NCI-H1694 (cell line): Measurements from ENCODE around the gene KRT73.

Experiments used
- DNase-seq: peaks from one replicate; lab custom pipeline; 2025; lab: John Stamatoyannopoulos, UW

The KRT73 gene

DNA sequence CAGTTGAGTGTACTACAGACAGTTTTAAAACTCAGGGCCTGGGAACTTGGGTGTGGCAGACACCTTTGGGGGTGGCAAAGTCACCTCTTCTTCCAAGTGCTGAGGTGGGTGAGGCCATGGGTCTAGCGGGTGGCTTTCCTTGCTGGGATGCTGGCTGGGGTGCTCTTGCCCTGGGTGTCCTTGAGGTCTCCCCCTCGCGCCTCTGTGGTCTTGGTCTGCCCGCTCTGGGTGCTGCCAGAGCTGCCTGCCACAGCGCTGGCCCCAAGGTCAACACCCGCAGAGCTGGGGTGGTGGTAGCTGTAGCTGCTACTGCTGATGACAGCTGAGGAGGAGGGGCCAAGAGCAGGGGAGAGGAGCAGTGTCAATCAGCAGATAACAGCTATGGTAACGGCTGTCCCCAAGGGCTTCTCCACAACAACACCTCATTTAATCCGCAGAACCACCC is 51.5 kb downstream of the KRT73 start:
- DNase-seq: peak; percentile 23

DNA sequence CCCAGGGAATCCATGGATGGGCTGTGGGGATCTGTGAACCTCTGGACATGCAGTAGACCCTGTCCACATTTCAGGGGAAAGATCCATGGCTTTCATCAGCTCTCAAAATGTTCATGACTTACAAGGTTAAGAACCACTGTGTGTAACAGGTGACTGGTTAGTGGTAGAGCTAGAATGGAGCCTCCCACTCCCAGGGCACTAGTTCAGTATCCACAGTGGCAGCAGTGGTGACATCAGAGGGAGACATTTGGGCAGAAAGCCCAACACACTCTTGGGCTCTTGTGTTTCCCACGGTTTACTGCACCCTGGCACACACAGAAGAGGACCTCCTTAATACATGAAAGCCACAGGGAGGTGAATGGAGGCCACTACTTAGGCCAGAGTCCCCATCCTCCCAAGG is 53.8 kb downstream of the KRT73 start:
- DNase-seq: no peak

GRCh38 chr12:52561880-52562449 is 56.4 kb downstream of the KRT73 start:
- no peak for DNase-seq

DNA sequence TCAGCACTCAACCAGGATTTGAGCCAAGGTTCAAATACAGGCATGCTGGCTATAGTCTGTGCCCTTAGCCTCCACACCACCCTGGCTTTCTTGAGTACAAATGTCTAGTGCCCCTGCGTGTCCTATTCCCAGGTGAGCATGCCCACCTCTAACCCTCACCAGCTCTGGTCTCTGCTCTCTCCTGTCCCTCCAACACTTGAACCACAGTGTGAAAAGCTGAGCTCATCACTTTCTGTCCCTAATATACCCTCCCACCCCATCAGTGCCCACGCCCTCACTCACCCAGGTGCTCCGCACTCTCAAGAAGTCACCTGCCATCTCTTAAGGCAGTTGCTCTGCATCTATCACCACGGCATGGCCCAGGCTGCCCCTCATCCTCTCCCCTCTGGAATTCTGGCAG is 58.4 kb downstream of the KRT73 start:
- DNase-seq: no peak

DNA sequence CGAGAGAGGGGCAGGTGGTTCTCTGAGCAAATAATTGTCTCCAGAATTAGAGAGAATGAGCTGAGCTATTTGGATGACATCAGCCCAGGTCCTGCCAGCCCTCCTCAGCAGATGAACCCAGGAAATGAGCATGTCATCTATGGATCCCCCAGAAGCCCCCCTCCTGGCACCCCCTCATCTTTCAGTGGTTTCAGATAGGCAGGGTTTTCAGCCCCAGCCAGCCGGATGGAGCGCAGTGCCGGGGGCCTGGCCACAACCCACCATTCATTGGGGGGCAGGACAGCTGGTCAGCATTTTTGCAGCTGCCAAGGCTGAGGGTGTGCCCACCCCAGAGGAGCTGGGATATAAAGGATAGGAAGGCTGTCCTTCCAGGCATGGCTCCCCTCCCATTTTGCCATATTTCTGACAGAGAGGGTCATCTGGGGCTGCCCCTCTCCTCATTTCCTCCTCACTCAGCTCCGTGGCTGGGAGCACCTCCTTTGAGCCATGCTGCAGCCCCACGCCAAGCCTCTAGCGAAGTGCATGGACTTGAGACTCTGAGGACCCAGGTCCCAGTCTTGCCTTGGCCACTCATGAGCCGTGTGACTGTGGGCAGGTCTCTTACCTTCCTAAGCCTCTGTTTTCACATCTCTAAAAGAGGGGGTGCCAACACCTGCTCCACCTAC is 59.4 kb downstream of the KRT73 start:
- no peak for DNase-seq
